Muscle layer of duodenum (tissue), 2 donors: Measurements from ENCODE around the gene TCEAL8.
A peak's percentile ranks its signal among the peaks of the same experiment; 100 is the strongest.
"Not testable (repeated sequence)": the region's sequence is repeated elsewhere in the genome, so short reads cannot be mapped to it uniquely, and the experiment has no call there.

Source experiments
- H3K27ac ChIP-seq: one replicate; pipeline ENCODE4 v1.7.0; 2013; ENCODE audit warnings: mild to moderate bottlenecking, low read length
- H3K27me3 ChIP-seq: one replicate; pipeline ENCODE4 v1.7.0; 2013; ENCODE audit warnings: low read depth, mild to moderate bottlenecking, control low read depth, low read length
- H3K36me3 ChIP-seq, 2 donors: one replicate each; pipeline ENCODE4 v1.7.0; 2013; ENCODE audit warnings: low read length in 2 of 2, control low read depth in 1 of 2, mild to moderate bottlenecking in 1 of 2; ENCODE audit not compliant: insufficient read depth in 2 of 2, control insufficient read depth in 1 of 2
- H3K4me1 ChIP-seq, 2 donors: one replicate each; pipeline ENCODE4 v1.7.0; 2013; ENCODE audit warnings: low read length in 2 of 2, mild to moderate bottlenecking in 2 of 2, control low read depth in 1 of 2, moderate library complexity in 1 of 2; ENCODE audit not compliant: insufficient read depth in 2 of 2, control insufficient read depth in 1 of 2
- H3K4me3 ChIP-seq, 2 donors: one replicate each; pipeline ENCODE4 v1.7.0; 2013; ENCODE audit warnings: low read length in 2 of 2, low read depth in 1 of 2, mild to moderate bottlenecking in 1 of 2
- H3K9me3 ChIP-seq, 2 donors: one replicate each; pipeline ENCODE4 v1.7.0; 2013; ENCODE audit warnings: low read length in 2 of 2, control low read depth in 1 of 2, mild to moderate bottlenecking in 1 of 2; ENCODE audit not compliant: control insufficient read depth in 1 of 2
- donor health status: healthy.

TCEAL8 gene

GRCh38 chrX:103250977-103251376, 4.0 kb downstream of the TCEAL8 start:
- H3K4me3 ChIP-seq = no peak overlapping the region
- H3K27ac ChIP-seq = no peak overlapping the region

GRCh38 chrX:103249805-103250204, 5.2 kb downstream of the TCEAL8 start:
- Histone ChIP-seq H3K36me3 (no peaks in the 10 kb centered on the region), H3K9me3 (no peaks in the 10 kb centered on the region), H3K27me3 (no peaks in the 10 kb centered on the region), H3K4me3 (no peak overlapping the region), H3K4me1 (peaks cover 0 to 9% of the 10 kb centered on the region in 2 donors), H3K27ac (no peak overlapping the region)

More at GRCh38 chrX:103250977-103251376, 4.0 kb downstream of the TCEAL8 start:
- Histone ChIP-seq H3K9me3 (no peaks in the 10 kb centered on the region), H3K27me3 (no peaks in the 10 kb centered on the region), H3K36me3 (no peaks in the 10 kb centered on the region), H3K4me1 (peaks cover 0 to 9% of the 10 kb centered on the region in 2 donors)

- Histone ChIP-seq H3K4me3 (no peak overlapping the region), H3K27ac (no peak overlapping the region), H3K36me3 (no peaks in the 10 kb centered on the region), H3K4me1 (peaks cover 0 to 8% of the 10 kb centered on the region in 2 donors), H3K27me3 (no peaks in the 10 kb centered on the region), H3K9me3 (no peaks in the 10 kb centered on the region)
These were observed 6.4 kb downstream of the TCEAL8 start for GRCh38 chrX:103248553-103248952.

- Histone ChIP-seq H3K9me3 (no peaks in the 10 kb centered on the region), H3K36me3 (no peaks in the 10 kb centered on the region), H3K4me3 (no peak overlapping the region), H3K27me3 (no peaks in the 10 kb centered on the region), H3K4me1 (no peaks in the 10 kb centered on the region), H3K27ac (no peak overlapping the region)
These were observed 14.8 kb downstream of the TCEAL8 start for GRCh38 chrX:103240155-103240554.

GRCh38 chrX:103236296-103236695, 18.7 kb downstream of the TCEAL8 start:
- no peak overlapping the region for H3K4me3 ChIP-seq
- no peaks in the 10 kb centered on the region for H3K4me1 ChIP-seq
- H3K27me3 ChIP-seq = no peaks in the 10 kb centered on the region
- H3K36me3 ChIP-seq = no peaks in the 10 kb centered on the region
- H3K9me3 ChIP-seq = no peaks in the 10 kb centered on the region
- H3K27ac ChIP-seq = no peak overlapping the region

GRCh38 chrX:103235608-103236007, 19.3 kb downstream of the TCEAL8 start:
- not testable (repeated sequence) for H3K27me3 ChIP-seq, H3K36me3 ChIP-seq, H3K4me3 ChIP-seq, H3K4me1 ChIP-seq, H3K27ac ChIP-seq, H3K9me3 ChIP-seq

- Histone ChIP-seq H3K27me3 (no peaks in the 10 kb centered on the region), H3K27ac (no peak overlapping the region), H3K9me3 (no peaks in the 10 kb centered on the region), H3K4me1 (no peaks in the 10 kb centered on the region), H3K36me3 (no peaks in the 10 kb centered on the region), H3K4me3 (no peak overlapping the region)
These were observed 20.1 kb downstream of the TCEAL8 start for GRCh38 chrX:103234869-103235268.

GRCh38 chrX:103233263-103233662, 21.7 kb downstream of the TCEAL8 start:
- Histone ChIP-seq H3K4me1 (no peaks in the 10 kb centered on the region), H3K27me3 (no peaks in the 10 kb centered on the region), H3K36me3 (no peaks in the 10 kb centered on the region), H3K9me3 (no peaks in the 10 kb centered on the region), H3K27ac (no peak overlapping the region), H3K4me3 (no peak overlapping the region)

GRCh38 chrX:103225918-103226317, 29.0 kb downstream of the TCEAL8 start:
- H3K36me3 ChIP-seq, H3K27me3 ChIP-seq, H3K9me3 ChIP-seq, H3K4me3 ChIP-seq, H3K27ac ChIP-seq, H3K4me1 ChIP-seq: not testable (repeated sequence)

GRCh38 chrX:103220511-103221323, 34.2 kb downstream of the TCEAL8 start:
- no peaks in the 10 kb centered on the region for H3K36me3 ChIP-seq
- no peaks in the 10 kb centered on the region for H3K9me3 ChIP-seq
- no peaks in the 10 kb centered on the region for H3K27me3 ChIP-seq
- H3K27ac ChIP-seq = no peak overlapping the region
- H3K4me3 ChIP-seq = peak overlapping the region in 1 of 2 donors; percentile 50
- H3K4me1 ChIP-seq = peaks cover 0 to 4% of the 10 kb centered on the region in 2 donors

GRCh38 chrX:103215425-103215991, 39.4 kb downstream of the TCEAL8 start:
- Histone ChIP-seq H3K36me3 (no peaks in the 10 kb centered on the region), H3K4me1 (no peaks in the 10 kb centered on the region), H3K27ac (peak overlapping the region; percentile 16), H3K9me3 (no peaks in the 10 kb centered on the region), H3K27me3 (no peaks in the 10 kb centered on the region), H3K4me3 (peak overlapping the region; percentile 50 to 69)
